K562 (cell line): ENCODE data around the gene SORCS1. TPM values are rescaled to one million over a fixed set of nuclear protein-coding genes. Genes with fewer than 3 reads are reported as not detected.

Experiments used
- ATAC-seq: fragments of 200-7000 bp; cut with Tn5 transposase; 3 replicates; pipeline ENCODE4 v1.9.1; 2020; ENCODE audit warnings: moderate library complexity
- BruUV-seq: library from RNA; stranded (reverse); fragments of 400-500 nt; replicated peaks from 2 replicates; lab custom pipeline; 2021; lab: Mats Ljungman, UMichigan
- CTCF ChIA-PET: fragments of 300-600 bp; formaldehyde crosslinking; extraction: SDS; loops from one replicate; lab custom pipeline; 2021; ENCODE audit warnings: low intra/inter-chr PET ratio; lab: Yijun Ruan, JAX
- POLR2A ChIA-PET: fragments of 300-600, 350-650 bp; sonication (Branson Sonifier 250); formaldehyde crosslinking; extraction: SDS; loops from one replicate; lab custom pipeline; 2021; ENCODE audit warnings: antibody characterized with exemption, inconsistent platforms; lab: Yijun Ruan, JAX
- DNase-seq, 4 experiments: peaks; one replicate each; pipeline versions ENCODE4 v3.0.0 to v3.0.0-alpha.2; 2011 to 2018; ENCODE audit warnings: low spot score in 3 of 4, mixed read lengths in 3 of 4; ENCODE audit errors: extremely low read depth in 1 of 4
- FAIRE-seq: peaks from 2 replicates; lab custom pipeline; 2011; peaks lifted over from hg19 to GRCh38; lab: Jason Lieb, UNC
- H2AFZ ChIP-seq: 2 replicates; pipeline ENCODE4 v1.6.0; 2011; ENCODE audit warnings: low read depth, low read length, control low read depth, inconsistent platforms
- H3K27ac ChIP-seq: fragments of 200-600 bp; 3 replicates; pipeline ENCODE4 v1.8.0; 2011; ENCODE audit warnings: low read depth, mild to moderate bottlenecking, control low read depth, inconsistent platforms, low read length, moderate library complexity, mixed read lengths; ENCODE audit errors: extremely low read depth
- H3K27me3 ChIP-seq, 2 experiments: fragments of 300-600 bp in 1 of 2; 2 replicates in 1 of 2; 3 replicates in 1 of 2; pipeline versions ENCODE4 v1.6.0 to v1.8.0; 2011; ENCODE audit warnings: inconsistent platforms in 2 of 2, low read length in 2 of 2, mild to moderate bottlenecking in 1 of 2, mixed read lengths in 1 of 2, moderate library complexity in 1 of 2; ENCODE audit not compliant: control insufficient read depth in 2 of 2, insufficient read depth in 2 of 2
- H3K36me3 ChIP-seq: fragments of 300-600 bp; 3 replicates; pipeline ENCODE4 v1.8.0; 2011; ENCODE audit warnings: mild to moderate bottlenecking, low read length, inconsistent platforms; ENCODE audit not compliant: control insufficient read depth, insufficient read depth
- H3K4me1 ChIP-seq, 2 experiments: fragments of 200-600 bp in 1 of 2; replicated peaks in 1 of 2; 2 replicates in 1 of 2; 3 replicates in 1 of 2; pipeline versions ENCODE4 v1.5.1 to v1.8.0; 2011; ENCODE audit warnings: inconsistent platforms in 2 of 2, low read length in 2 of 2, mild to moderate bottlenecking in 1 of 2, mixed read lengths in 1 of 2, moderate library complexity in 1 of 2; ENCODE audit not compliant: control insufficient read depth in 2 of 2, insufficient read depth in 2 of 2
- H3K4me2 ChIP-seq: 2 replicates; pipeline ENCODE4 v1.6.1; 2011; ENCODE audit warnings: low read length, control low read depth, inconsistent platforms, mixed read lengths; ENCODE audit not compliant: insufficient read depth
- H3K4me3 ChIP-seq: fragments of 200-600 bp; sonication (generic), shearing (Covaris generic); 2 replicates; pipeline ENCODE4 v1.5.1; 2016; ENCODE audit warnings: control low read depth, inconsistent platforms
- H3K79me2 ChIP-seq: fragments of 200-600 bp; 3 replicates; pipeline ENCODE4 v1.8.0; 2011; ENCODE audit warnings: low read length, inconsistent platforms; ENCODE audit not compliant: control insufficient read depth, insufficient read depth
- H3K9ac ChIP-seq, 2 experiments: 2 replicates each; pipeline versions ENCODE4 v1.6.0 to v1.6.1; 2011; ENCODE audit warnings: low read depth in 2 of 2, low read length in 2 of 2, control low read depth in 1 of 2, inconsistent platforms in 1 of 2, mild to moderate bottlenecking in 1 of 2, mixed read lengths in 1 of 2; ENCODE audit not compliant: insufficient read depth in 1 of 2
- H3K9me1 ChIP-seq: one replicate; pipeline ENCODE4 v1.6.0; 2011; ENCODE audit warnings: inconsistent platforms, mild to moderate bottlenecking, low read length, moderate library complexity; ENCODE audit not compliant: control insufficient read depth, insufficient read depth
- H3K9me3 ChIP-seq: replicated peaks from 2 replicates; pipeline ENCODE4 v1.5.1; 2011; ENCODE audit warnings: low read depth, low read length, inconsistent platforms; ENCODE audit not compliant: control insufficient read depth, insufficient read depth
- H4K20me1 ChIP-seq: replicated peaks from 2 replicates; pipeline ENCODE4 v1.6.1; 2011; ENCODE audit warnings: low read length, inconsistent platforms, mixed read lengths; ENCODE audit not compliant: control insufficient read depth, insufficient read depth
- E2F3 ChIP-seq: fragments of 250-450 bp; sonication (Bioruptor Pico); IDR thresholded peaks from 2 replicates; pipeline ENCODE4 v1.4.0; 2020; ENCODE audit warnings: mild to moderate bottlenecking
- EZH2 ChIP-seq: IDR thresholded peaks from 2 replicates; pipeline ENCODE4 v1.6.1; 2012; ENCODE audit warnings: low read depth, mild to moderate bottlenecking, inconsistent platforms, low read length, borderline replicate concordance
- FIP1L1 ChIP-seq: fragments of 200-400 bp; formaldehyde crosslinking; IDR thresholded peaks from 2 replicates; pipeline ENCODE4 v1.6.1; 2018; ENCODE audit warnings: mild to moderate bottlenecking, low read depth, low read length; ENCODE audit not compliant: poor library complexity, severe bottlenecking
- FOSL1 ChIP-seq: fragments of 200-800 bp; sonication (Bioruptor generic); conservative IDR thresholded peaks from 2 replicates; pipeline ENCODE4 v1.6.1; 2016; ENCODE audit warnings: missing genetic modification characterization, missing compliant biosample characterization
- KDM2B ChIP-seq: fragments of 250-450 bp; sonication (Bioruptor Pico); IDR thresholded peaks from 2 replicates; pipeline ENCODE4 v1.8.0; 2021; ENCODE audit warnings: mild to moderate bottlenecking, moderate library complexity
- KLF6 ChIP-seq: fragments of 250-450 bp; sonication (Bioruptor Pico); IDR thresholded peaks from 2 replicates; pipeline ENCODE4 v1.4.0; 2020; ENCODE audit warnings: mild to moderate bottlenecking, moderate library complexity, borderline replicate concordance
- PPARD ChIP-seq: fragments of 250-450 bp; sonication (Bioruptor Pico); IDR thresholded peaks from 2 replicates; pipeline ENCODE4 v1.8.0; 2022; ENCODE audit warnings: inconsistent platforms, mild to moderate bottlenecking, moderate library complexity
- SAFB2 ChIP-seq: fragments of 200-400 bp; formaldehyde crosslinking; IDR thresholded peaks from 2 replicates; pipeline ENCODE4 v1.6.1; 2018; ENCODE audit warnings: borderline replicate concordance, low read length, low read depth, moderate library complexity; ENCODE audit not compliant: severe bottlenecking
- TGIF2 ChIP-seq: sonication (generic); formaldehyde crosslinking; IDR thresholded peaks from 2 replicates; pipeline ENCODE4 v1.8.1; 2022; ENCODE audit warnings: mild to moderate bottlenecking, missing genetic modification reagents, moderate library complexity
- ZFX ChIP-seq: sonication (generic); formaldehyde crosslinking; IDR thresholded peaks from 2 replicates; pipeline ENCODE4 v1.8.0; 2022; ENCODE audit warnings: mild to moderate bottlenecking, missing genetic modification reagents, moderate library complexity
- ZNF133 ChIP-seq: fragments of 250-450 bp; sonication (Bioruptor Pico); IDR thresholded peaks from 2 replicates; pipeline ENCODE4 v1.4.0; 2020; ENCODE audit warnings: mild to moderate bottlenecking
- ZNF165 ChIP-seq: fragments of 250-450 bp; sonication (Bioruptor Pico); IDR thresholded peaks from 2 replicates; pipeline ENCODE4 v1.4.0; 2020; ENCODE audit warnings: borderline replicate concordance
- ZNF76 ChIP-seq: fragments of 250-450 bp; sonication (Bioruptor Pico); IDR thresholded peaks from 2 replicates; pipeline ENCODE4 v1.4.0; 2020; ENCODE audit warnings: mild to moderate bottlenecking, moderate library complexity, borderline replicate concordance
- WGBS: fragments of 100-300 bp; shearing (Covaris generic); methylation state at CpG from one replicate; pipeline ENCODE4 v1.1.6; 2016; ENCODE audit warnings: low coverage, mixed read lengths; ENCODE audit not compliant: insufficient coverage; ENCODE audit errors: missing lambda C conversion rate; 5-methylcytosine and 5-hydroxymethylcytosine counted together
- in situ Hi-C: fragments of 300-500 bp; cut with MboI; formaldehyde crosslinking; loops from 4 replicates; pipeline ENCODE4 v1.15.0; 2018; ENCODE audit warnings: inconsistent platforms, mixed read lengths
- intact Hi-C: fragments of 100-400 bp; cut with micrococcal nuclease; formaldehyde crosslinking; loops from 2 replicates; pipeline ENCODE4 v1.14.2; 2022
- polyA plus RNA-seq, 8 experiments: library from polyadenylated mRNA; depleted of rRNA in 4 of 8; stranded (reverse) in 5 of 8; unstranded in 3 of 8; fragments of >200 nt; fragmentation: Nextera tagmentation in 2 of 8; fragmentation: Illumina TruSeq in 1 of 8; extraction: Ambion mirVana in 2 of 8; extraction: Trizol in 1 of 8; gene quantifications; 2 replicates each; pipeline versions ENCODE4 v1.2.1 to v1.2.3, GENCODE V29; 2011 to 2014; ENCODE audit warnings: inconsistent platforms in 1 of 8, missing spikeins in 1 of 8
- total RNA-seq, 7 experiments: library from RNA; depleted of rRNA in 6 of 7; stranded (reverse); fragments of >200 nt in 6 of 7; fragmentation: Illumina TruSeq in 2 of 7; extraction: Trizol in 2 of 7; gene quantifications; 2 replicates each; pipeline versions ENCODE4 v1.2.1 to v1.2.3, GENCODE V29; 2011 to 2021; ENCODE audit warnings: low replicate concordance in 1 of 7
- TF ChIP-seq, protein P1 (sequence below), 2 experiments: fragments of 450-650 bp in 1 of 2; sonication (generic) in 1 of 2; formaldehyde crosslinking; conservative IDR thresholded peaks; 2 replicates each; pipeline versions ENCODE4 v1.4.0 to v1.8.1; 2020 to 2022; ENCODE audit warnings: mild to moderate bottlenecking in 1 of 2, missing genetic modification reagents in 1 of 2
- TF ChIP-seq, protein P2 (sequence below): fragments of 450-650 bp; formaldehyde crosslinking; IDR thresholded peaks from 2 replicates; pipeline ENCODE4 v1.4.0; 2020; ENCODE audit warnings: mild to moderate bottlenecking, moderate library complexity
- TF ChIP-seq, protein P3 (sequence below): fragments of 250-450 bp; sonication (Bioruptor Pico); IDR thresholded peaks from 2 replicates; pipeline ENCODE4 v1.5.0; 2021

Gene SORCS1
- total and polyA plus RNA-seq, 9 of the 15 experiments (the other 6 are each of a cell fraction or from before 2014, with no cell fraction given) = 1.5 to 3.9 (median 2.7) TPM

DNA sequence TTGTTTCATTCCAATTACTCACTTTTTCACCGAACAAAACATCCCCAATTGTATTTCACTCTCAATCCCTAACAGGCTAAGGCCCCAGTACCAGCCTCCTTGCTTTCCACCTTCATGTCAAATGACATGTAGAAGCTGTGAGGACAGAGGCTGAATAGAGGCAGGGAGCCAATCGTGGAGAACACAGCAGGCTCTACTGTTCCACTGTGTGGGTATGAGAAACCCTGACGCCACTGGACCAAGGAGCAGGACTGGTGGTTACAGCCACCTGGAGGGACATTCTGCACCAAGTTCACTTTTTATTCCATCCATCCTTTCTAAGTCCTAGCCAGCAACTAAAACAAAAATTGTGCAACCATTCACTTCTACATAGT lies 502.8 kb downstream of the SORCS1 start (continued):
- TF ChIP-seq FIP1L1 = no peak
- TF ChIP-seq FOSL1 (tag) = no peak
- no peak for TF ChIP-seq PPARD
- TF ChIP-seq, protein P1, sequence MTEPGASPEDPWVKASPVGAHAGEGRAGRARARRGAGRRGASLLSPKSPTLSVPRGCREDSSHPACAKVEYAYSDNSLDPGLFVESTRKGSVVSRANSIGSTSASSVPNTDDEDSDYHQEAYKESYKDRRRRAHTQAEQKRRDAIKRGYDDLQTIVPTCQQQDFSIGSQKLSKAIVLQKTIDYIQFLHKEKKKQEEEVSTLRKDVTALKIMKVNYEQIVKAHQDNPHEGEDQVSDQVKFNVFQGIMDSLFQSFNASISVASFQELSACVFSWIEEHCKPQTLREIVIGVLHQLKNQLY (CRISPR knock-in tag; conservative IDR thresholded peaks at IDR 0.05) = no peak
- no peak for TF ChIP-seq SAFB2

DNA sequence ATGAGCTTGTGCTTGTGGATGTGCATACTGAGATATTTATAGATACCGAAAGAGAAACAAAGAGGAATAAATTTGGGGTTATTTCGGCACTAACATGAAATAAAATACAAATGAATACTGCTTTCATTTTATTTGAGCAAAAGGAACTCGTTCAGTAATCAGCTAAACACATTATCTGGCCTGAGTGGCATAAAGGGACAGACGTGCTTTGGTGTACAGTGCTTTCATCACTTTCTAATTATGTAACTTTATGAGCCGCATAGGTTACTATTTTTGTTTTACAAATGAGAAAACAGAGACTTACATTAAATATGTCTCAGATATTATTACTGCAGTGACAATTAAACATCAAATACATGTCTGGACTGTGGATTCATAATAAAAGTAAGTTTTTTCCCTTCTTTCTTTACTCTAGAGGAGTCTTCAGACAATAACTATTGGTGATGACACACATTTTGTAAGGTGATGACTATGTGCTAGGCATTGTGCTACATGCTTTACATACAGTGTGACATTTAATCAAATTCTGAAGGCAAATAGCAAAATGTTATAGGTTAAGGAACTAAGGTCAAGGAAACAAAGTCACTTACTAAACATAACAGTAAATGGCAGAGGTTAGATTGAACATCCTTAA lies 503.3 kb downstream of the SORCS1 start:
- no peaks in the 10 kb centered on the region for H3K9me3 ChIP-seq
- DNase-seq (no peak), ATAC-seq (no peak), FAIRE-seq (no peak)
- H3K27me3 ChIP-seq = no peaks in the 10 kb centered on the region
- H3K4me3 ChIP-seq = no peak overlapping the region
- CTCF ChIA-PET = no interaction called here
- in situ Hi-C loops = no loop called here
- WGBS = 2% methylated on average over 5 of the region's 5 CpGs
- no TSS peak for BruUV-seq
- no peaks in the 10 kb centered on the region for H3K36me3 ChIP-seq
- no peaks in the 10 kb centered on the region for H3K9me1 ChIP-seq
- H3K4me1 ChIP-seq = no peaks in the 10 kb centered on the region
- no peak overlapping the region for H3K4me2 ChIP-seq
- POLR2A ChIA-PET = no interaction called here
- H4K20me1 ChIP-seq = no peaks in the 10 kb centered on the region
- H3K79me2 ChIP-seq = no peaks in the 10 kb centered on the region
- H3K9ac ChIP-seq = no peak overlapping the region
- H3K27ac ChIP-seq = no peak overlapping the region
- no peak overlapping the region for H2AFZ ChIP-seq
- intact Hi-C loops = no loop called here
- TF ChIP-seq, protein P2, sequence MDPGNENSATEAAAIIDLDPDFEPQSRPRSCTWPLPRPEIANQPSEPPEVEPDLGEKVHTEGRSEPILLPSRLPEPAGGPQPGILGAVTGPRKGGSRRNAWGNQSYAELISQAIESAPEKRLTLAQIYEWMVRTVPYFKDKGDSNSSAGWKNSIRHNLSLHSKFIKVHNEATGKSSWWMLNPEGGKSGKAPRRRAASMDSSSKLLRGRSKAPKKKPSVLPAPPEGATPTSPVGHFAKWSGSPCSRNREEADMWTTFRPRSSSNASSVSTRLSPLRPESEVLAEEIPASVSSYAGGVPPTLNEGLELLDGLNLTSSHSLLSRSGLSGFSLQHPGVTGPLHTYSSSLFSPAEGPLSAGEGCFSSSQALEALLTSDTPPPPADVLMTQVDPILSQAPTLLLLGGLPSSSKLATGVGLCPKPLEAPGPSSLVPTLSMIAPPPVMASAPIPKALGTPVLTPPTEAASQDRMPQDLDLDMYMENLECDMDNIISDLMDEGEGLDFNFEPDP (CRISPR knock-in tag) = no peak
- TF ChIP-seq KLF6 (CRISPR knock-in tag) (no peak), ZNF133 (no peak), KDM2B (CRISPR knock-in tag) (no peak), FOSL1 (tag) (no peak), ZNF165 (CRISPR knock-in tag) (no peak), E2F3 (CRISPR knock-in tag) (no peak), TGIF2 (CRISPR knock-in tag) (no peak), ZFX (no peak), EZH2 (no peak), ZNF76 (CRISPR knock-in tag) (no peak)
- TF ChIP-seq, protein P3, sequence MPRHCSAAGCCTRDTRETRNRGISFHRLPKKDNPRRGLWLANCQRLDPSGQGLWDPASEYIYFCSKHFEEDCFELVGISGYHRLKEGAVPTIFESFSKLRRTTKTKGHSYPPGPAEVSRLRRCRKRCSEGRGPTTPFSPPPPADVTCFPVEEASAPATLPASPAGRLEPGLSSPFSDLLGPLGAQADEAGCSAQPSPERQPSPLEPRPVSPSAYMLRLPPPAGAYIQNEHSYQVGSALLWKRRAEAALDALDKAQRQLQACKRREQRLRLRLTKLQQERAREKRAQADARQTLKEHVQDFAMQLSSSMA (CRISPR knock-in tag) = no peak
